CD4-positive, alpha-beta T cell treated with Interferon gamma for 1 hour (primary cell): ENCODE data around the gene SNRK.

ENCODE experiments used
- DNase-seq: peaks from one replicate; pipeline ENCODE4 v3.0.0-alpha.2; 2020

SNRK gene

DNA sequence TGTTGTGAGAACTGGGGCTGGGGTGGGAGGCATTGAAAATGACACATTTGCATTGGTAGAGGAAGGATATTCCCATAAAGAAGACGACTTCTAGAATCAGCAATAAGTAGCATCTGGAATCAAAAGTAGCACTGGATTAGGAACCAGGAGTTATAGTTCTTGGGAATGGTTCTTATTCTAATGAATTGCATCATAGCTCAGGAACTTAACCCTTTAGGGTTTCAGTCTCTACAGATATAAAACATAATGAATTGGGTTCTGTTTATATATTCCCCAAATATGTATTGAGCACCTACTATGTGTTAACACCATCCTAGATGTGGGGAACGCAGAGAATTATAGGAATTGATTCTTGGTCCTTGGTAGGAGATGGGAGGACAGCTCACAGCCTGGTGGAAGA, 16.3 kb upstream of the SNRK start:
- DNase-seq: no peak

DNA sequence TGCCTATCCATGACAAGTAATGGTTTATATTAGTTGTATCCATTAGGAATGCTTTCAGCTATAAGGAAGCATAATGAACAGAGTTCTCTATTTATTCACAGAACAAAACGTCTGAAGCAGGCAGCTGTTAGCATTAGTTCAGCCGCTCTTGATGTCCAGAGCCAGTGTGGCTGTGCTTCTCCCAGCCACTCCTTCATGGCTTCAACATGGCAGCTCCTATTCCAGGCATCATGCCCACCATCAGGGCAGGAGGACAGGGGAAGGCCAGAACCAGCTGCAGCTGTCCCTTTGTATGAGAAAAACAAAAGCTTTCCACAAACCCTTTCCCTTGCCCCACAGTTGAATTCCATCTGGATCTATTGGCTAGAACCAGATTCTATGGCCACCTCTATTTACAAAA, 12.9 kb upstream of the SNRK start:
- no peak for DNase-seq

DNA sequence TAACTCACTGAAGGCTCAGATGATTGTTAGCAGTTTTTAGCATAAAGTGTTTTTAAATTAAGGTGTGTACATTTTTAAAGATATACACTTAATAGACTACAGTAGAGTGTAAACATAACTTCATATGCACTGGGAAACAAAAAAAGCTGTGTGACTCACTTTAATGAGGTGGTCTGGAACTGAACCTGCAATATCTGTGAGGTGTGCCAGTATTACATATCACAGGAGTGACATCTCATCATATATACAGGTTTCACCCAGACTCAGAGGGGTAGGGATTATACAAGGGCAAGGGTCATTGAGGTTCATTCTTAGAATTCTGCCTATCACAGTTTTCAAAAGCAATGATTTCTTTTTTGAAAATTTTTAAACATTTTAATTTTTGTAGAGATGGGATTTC, 7.3 kb upstream of the SNRK start:
- no peak for DNase-seq

DNA sequence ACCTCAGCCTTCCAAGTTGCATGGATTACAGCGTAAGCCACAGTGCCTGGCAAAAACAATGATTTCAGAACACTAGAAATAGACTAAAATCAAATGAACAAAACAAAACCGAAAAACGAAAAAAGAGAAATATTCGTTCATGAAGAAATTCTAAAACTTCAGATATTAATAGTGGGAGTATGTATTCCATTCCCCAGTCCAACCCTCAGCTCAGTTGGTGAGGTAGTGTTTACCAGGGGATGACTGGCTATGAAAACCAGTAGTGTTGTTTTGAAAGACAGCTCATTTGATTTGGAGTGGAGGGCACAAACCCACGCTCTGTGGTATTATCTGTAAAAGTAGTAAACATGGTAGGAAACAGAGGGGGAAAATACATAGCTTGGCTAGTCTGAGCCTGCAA, 6.8 kb upstream of the SNRK start:
- no peak for DNase-seq

DNA sequence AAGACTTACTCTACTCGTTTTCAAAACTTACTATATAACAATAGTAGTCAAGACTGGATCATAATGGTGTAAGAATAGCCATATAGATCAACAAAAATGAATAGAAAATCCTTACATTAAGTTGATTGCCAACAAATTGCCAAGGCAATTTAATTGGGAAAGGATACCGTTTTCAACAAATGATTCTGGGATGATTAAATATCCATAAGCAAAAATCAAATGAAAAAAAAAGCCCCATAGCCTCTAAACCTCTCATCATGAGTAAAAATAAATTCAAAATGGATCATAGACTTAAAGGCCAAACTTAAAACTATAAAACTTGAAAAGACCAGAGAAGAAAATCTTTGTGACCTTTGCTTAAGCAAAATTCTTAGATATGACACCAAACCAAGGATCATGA, 5.3 kb upstream of the SNRK start:
- no peak for DNase-seq

DNA sequence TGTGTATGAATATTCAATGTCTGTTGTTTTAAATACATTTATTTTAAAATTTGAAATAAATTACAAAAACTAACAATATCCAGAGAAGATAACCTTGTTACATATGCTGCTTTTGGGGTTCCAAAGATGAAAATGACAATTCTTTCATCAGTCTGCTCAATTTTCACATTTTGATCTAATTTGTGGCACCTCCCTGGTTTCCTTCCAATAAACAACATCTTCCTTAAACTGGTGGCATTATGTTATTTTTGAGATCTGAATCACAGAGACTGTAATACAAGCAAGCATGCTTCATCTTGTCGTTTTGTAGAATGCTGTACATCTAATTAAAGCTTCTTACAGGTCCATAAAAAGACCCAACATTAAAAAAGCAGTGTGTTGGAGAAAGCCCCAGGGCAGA, 2.2 kb upstream of the SNRK start:
- no peak for DNase-seq

DNA sequence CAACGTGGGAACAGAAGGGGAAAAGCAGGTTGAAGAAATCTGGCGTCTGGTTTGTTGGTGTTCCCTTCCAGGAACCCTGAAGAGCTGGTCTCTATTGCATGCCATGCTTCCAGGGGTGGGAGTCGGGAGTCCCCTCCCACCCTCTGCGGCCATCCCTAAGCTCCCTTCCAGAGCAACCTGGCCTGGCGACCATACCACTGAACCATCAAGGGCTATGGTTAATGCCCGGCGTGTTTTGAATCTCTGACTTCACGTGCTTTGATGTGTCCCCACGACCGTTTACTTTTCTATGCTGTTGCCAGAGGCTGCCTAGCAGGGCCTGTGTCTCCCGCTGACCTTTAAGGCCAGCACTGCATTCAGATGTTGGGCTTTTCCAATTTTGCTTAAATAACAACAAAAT, 696 bp upstream of the SNRK start:
- DNase-seq: no peak

DNA sequence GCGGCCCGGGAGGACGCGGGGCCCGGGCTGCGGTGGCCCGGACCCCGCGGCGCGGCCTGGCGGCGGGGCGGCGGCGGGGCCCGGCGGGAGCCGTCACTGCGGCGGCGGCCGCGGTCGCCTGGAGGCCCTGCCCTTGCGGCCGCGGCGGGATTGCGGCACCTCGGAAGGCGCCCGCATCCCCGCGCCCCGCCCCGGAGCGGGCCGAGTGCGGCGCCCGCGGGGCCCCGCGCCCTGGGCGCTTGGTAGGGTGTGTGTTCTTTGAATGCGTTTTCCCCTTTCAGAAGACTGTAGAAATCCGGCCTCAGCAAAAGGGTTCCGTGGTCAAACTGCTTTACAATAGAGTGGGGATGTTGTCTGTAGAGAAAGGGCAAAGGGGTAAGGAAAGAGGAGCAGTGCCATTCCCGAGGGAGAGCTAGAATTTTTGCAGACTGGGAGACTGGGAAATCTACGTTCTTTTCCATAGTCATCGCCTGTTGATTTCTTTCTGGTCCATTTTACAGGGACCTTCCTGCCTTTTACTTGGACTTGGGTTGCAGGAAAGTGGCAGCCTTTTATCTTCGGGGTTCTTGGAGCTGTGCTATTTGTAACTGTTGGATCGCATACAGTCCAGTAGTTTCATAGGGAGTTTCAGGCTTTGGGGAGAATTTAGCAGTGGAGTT, 630 bp downstream of the SNRK start:
- peak; percentile 22 for DNase-seq

DNA sequence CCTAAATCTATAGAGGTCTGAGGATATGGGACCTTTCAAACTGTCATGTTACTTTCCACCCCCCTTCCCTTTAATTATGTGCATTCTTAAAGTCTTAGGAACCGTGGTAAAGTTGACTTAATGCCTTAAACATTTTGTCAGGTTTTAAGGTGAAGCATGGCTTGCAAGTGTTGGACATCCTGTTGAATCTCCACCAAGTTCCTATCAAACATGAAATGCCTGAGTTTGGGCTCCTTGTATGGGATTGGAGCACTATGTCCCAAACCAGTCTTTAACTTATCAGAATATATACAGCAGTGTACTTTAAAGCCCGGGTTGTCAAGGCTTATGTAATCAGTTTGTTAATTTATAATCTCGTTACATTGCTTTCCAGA, 1.1 kb downstream of the SNRK start:
- DNase-seq: no peak

DNA sequence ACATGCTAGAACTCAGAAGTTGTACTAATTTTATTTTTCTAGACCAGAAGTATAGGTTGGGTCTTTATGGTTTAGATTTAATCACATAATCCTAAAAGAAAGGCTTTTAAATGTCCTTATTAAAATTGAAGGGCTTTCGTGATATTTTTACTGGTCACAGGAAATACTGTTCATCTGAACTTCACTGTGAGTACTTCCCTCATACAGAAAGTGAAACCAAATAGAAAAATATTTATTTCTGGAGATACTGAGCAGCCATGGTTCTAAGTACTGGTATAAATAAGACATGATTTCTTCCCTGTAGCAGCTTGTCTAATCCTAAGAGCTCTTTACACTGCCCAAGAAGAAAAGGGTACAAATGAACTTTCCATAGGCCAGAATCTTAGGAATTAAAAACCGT, 2.0 kb downstream of the SNRK start:
- no peak for DNase-seq

DNA sequence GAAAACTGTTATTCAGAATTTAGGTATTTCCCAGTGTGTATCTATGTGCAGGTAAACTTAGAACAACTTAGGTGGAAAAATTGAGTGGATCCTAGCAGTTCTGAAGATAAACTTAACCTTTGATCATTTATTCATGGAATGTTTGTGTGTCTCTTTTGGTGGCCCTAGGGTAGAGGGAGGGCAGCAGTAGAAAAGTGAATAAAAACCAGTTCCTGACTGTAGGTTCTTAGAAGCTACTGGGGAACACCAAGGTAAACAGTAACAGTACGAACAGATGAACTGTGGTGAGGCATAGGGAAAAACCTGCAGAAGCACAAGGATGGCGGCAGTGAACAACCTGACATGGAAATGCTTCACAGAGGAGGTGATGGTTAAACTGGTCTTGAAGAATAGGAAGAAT, 2.5 kb downstream of the SNRK start:
- DNase-seq: no peak

DNA sequence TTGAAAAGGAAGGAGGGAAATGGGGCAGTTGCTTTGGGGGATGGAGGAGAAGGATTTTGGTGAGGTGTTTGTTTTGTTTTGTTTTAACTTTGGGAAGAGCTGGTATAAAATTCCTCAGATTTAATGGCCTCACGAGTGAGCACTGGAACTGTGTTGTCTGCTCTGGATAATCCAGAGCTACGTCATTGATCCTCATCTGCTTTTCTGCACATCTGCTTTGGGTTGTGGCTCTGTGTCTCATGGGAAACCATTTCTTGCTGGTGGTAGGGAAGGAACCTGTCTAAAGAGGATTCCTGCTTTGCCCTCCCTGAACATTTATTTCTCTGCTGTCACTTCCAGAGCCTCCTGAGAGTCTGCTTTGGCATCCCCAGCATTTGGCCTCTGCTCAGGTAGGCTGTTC, 3.1 kb downstream of the SNRK start:
- DNase-seq: no peak

DNA sequence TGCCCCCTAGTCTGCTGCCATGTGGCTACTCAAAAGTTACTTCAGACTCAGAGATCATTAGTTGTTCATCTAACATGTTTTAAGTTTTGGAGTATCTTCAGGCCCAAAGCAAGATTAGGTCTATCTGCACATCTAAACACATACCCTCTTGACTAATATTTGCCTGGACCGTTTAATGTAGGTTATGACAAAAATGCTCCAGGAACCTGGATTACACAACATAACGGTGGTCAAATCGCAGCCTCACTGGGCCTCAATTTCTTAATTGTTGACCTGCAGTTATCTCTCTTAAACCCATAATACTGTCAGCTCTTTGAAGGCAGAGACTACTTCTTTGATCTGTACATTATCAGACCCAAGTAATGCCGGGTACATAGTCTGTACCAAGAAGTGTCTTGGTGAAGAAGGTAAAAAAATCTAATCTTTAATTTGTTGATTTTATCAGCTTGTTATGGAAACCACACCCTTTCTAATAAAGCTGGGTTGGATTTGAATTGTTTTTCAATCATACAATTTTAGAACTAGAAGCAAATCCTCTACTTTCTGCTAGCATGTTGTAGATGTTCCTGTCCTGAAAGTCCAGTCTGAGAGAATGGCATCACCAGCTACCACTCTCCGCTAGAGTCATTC, 3.6 kb downstream of the SNRK start:
- DNase-seq: no peak

DNA sequence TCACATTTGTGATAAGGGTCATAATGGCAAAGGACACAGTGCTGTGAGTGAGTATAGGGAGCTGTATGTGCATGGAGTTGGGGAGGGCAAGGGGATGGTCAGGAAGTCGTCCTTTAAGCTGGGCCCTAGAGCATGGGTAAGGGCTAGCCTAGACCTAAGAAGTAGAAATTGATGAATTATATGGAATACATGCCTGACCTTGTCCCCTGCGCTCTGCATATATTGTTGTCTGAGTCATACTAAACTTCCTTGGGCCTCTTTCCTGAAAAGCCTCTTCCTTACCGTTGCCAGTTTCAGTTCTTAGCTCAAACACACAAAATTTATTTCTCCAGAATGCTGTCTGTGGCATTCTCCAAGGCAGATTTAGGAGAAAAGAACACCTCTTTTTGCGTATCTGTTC, 4.6 kb downstream of the SNRK start:
- DNase-seq: no peak

DNA sequence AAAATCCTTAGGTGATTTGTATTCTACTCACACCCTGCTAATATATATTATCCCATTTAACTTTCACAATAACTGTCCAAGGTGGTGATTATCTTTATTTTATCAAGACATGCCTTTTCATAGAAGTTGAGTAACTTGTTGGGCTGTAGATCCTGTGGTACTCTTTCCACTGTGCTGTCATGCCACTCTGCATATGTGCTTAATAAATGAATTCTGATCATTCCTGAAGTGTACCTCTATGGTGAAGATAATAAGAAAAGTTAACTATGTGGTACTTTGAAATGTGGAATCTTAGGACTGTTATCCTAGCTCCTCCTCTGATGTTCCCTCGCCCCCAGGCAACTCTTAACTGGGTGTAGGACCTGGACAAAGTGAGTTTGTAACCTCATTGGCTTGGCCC, 5.2 kb downstream of the SNRK start:
- DNase-seq: no peak

DNA sequence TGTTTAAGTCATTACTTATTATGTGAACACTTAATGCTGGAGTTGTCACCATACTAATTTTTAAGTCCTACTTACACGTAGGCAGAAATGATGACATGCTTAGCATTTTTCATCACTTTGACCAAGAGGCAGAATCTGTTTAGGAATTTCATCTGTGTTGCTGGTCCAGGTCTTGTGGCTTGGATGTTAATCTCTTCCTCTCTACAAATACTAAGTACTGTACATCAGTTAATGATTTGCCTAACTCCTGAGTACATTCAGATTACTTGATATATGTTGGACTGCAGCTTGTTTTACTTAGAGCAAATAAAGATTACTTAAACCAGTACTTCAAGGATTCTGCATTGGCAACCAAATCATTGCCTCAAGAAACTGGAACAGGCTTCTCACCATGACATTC, 8.6 kb downstream of the SNRK start:
- no peak for DNase-seq

DNA sequence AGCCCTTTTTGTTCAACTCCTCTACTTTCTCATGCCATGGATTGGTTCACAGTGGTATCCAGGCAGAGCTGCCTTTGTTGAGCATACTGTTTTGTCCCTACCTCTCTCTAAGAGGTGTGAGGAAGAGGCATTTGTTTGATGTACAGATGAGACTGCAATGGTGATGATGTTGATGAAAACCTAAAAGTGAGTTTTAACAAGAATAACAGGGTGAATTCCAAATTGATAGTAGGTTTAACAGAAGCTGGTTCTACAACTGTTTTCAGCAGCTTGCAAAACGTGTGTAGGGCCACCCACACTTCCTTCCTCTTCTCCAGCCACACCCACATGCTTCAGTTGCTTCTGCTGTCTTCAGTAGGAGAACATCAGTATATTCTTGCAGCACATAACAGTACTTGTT, 10.2 kb downstream of the SNRK start:
- peak; percentile 76 for DNase-seq

DNA sequence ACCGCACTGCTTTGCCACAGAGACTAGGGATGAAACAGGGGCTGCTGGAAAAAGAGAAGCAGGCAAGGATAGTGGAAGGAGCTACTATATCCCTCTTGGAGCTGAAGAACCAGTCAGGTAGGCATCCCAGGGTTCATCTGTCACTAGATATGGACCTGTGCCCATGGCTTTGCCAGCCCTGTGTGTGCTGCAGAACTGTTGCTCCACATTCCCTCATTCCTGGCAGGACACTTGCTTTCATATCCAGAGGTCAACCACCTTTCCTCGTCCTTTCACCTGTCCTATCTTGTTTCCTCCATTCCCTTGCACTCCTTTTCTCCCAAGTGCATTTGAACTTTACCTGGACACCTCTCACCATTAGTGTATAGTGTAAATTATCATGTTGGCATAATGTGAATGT, 12.0 kb downstream of the SNRK start:
- DNase-seq: no peak

DNA sequence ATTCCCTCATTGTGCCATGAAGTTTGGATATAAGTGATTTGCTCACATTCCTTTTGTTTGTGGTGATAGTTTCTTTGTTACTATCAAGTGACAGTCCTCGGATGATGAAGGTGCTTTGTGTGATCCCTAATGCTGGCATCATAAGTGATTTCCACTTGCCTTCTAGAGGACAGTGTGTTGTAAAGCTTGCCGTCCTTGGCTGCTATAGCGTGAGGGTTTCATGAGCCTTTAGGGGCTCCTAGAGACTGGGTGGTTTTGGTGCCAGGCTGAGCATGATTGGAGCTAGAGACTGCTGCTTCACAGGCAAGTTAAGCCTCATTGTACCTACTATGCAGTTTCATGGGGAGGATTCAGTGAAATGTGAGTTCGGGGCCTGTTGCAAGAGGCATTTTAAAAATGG, 12.4 kb downstream of the SNRK start:
- no peak for DNase-seq

DNA sequence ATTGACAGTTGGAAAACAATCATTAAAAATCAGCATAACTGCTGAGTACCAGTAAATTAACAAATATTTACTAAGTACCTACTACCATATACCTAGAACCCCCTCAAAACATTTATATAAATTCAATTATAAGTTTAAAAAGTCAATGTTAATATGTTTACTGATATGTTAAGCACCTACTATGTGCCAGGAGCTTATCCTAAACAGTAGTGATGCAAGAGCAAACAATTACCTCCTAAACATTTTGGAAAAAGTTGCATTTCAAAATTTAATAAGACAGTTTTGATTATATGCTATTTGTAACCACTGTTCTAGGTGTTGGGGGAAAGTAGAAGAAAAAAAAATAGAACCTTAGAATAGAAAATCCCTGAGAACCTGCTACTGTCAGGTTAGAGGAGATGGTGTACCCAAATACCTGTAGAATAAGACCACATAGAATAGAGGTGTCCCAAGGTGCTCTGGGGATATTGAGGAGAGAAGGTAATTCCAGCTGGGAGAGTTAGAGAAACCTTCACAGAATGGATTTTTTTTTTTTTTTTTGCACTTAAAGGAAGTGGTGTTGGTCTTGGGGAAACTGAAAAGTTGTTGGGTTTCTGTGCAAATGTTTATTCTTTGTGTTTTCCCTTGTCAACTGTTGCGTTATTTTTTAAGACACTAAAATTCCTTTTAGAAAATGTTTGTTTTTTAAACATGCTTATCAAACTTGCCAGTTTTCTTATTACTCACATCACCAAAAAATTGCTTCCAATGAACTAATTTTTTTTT, 16.0 kb downstream of the SNRK start:
- DNase-seq: no peak

DNA sequence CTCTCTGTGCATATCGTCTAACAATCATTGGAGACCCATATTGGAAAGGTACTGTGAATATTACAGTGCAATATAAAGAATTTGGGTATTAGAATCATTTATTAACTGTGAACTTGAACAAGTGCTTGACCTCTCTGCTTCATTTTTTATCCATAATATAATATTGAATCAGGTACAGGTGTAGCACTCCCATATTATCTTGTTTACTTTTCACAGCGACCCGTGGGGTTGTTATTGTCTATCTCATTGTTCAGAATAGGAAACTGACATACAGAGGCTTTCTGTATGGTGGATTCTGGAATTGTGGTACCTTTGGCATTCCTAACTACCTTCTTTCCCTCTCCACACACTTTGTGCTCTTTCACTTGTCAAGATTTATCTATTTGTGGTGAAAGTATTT, 17.8 kb downstream of the SNRK start:
- no peak for DNase-seq

DNA sequence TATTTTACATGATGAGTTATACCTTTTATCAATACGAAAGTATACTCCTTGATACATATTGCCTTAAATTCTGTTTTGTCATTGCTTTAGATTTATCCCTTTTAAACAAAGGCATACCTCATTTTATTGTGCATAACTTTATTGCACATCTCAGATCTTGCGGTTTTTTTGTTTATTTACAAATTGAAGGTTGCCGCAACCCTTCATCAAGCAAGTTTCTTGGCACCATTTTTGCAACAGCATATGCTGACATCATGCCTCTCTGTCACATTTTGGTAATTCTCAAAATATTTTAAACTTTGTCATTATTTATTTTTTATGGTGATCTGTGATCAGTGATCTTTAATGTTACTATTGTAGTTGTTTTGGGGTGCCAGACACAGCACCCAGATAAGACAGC, 20.9 kb downstream of the SNRK start:
- no peak for DNase-seq

DNA sequence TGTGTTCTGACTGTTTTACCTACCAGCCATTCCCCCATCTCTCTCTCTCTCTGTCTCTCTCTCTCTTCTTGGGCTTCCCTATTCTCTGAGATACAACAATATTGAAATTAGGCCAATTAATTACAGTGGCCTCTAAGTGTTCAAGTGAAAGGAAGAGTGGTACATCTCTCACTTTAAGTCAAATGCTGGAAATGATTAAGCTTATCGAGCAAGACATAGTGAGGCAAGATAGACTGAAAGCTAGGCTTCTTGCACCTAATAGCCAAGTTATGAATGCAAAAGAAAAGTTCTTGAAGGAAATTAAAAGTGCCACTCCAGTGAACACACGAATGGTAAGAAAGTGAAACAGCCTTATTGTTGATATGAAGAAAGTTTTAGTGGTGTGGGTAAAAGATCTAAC, 21.3 kb downstream of the SNRK start:
- DNase-seq: no peak
